ENCODE results near the gene SMKR1.

DNA sequence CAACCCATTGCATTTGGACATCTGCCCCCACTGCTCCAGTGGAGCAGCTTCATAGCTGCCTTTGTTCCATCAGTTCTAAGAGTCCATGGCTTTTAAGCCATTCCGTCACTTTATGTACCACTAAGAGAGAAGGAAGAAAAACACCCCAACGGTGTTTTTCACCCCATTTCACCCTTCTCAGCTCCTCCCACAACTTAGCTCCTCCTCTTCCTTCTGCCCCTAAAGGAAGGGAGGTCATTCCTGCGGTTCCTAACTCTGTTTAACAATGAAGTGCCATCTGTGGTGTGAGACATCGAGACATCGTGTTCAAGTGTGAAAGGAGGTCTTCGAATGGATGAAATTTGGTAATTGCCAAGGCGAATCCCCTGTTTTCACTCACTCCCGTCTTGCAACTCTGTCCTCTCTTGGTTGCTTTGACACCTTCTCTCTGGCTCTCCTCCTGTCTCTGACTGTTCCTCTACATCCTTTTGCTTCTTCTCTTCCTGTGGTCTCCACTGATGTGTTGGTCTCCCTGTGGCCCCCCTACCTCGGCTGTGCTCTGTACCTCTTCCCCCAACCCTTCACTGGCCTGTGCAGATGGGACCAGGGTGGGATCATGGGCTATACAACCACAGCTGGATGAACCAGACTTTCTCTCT, 23.0 kb downstream of the SMKR1 start:
- TF ChIP-seq, protein P1, sequence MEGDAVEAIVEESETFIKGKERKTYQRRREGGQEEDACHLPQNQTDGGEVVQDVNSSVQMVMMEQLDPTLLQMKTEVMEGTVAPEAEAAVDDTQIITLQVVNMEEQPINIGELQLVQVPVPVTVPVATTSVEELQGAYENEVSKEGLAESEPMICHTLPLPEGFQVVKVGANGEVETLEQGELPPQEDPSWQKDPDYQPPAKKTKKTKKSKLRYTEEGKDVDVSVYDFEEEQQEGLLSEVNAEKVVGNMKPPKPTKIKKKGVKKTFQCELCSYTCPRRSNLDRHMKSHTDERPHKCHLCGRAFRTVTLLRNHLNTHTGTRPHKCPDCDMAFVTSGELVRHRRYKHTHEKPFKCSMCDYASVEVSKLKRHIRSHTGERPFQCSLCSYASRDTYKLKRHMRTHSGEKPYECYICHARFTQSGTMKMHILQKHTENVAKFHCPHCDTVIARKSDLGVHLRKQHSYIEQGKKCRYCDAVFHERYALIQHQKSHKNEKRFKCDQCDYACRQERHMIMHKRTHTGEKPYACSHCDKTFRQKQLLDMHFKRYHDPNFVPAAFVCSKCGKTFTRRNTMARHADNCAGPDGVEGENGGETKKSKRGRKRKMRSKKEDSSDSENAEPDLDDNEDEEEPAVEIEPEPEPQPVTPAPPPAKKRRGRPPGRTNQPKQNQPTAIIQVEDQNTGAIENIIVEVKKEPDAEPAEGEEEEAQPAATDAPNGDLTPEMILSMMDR (IDR thresholded peaks at IDR 0.05), result no peak
- TF ChIP-seq POLR2A (IDR thresholded peaks at IDR 0.05), result no peak

Data from lower leg skin (tissue), 3 donors.